Thymus (tissue), 14 donors: ENCODE measurements around the gene IER5L. TPM values are rescaled to one million over a fixed set of nuclear protein-coding genes. Genes with fewer than 3 reads are reported as not detected.

ENCODE experiments used
- DNase-seq, 9 donors: peaks; one replicate each; pipeline ENCODE4 v3.0.0-alpha.2; 2013; ENCODE audit warnings: low spot score in 9 of 9, low read depth in 6 of 9, missing footprints in 1 of 9
- H3K27ac ChIP-seq, 2 donors: one replicate each; pipeline ENCODE4 v1.5.1; 2013; ENCODE audit warnings: control low read depth in 1 of 2, low read depth in 1 of 2, low read length in 1 of 2, mild to moderate bottlenecking in 1 of 2, moderate library complexity in 1 of 2
- H3K27me3 ChIP-seq, 2 donors: one replicate each; pipeline ENCODE4 v1.5.1; 2013; ENCODE audit warnings: low read length in 1 of 2; ENCODE audit not compliant: control insufficient read depth in 2 of 2, insufficient read depth in 1 of 2
- H3K36me3 ChIP-seq, 2 donors: one replicate each; pipeline ENCODE4 v1.5.1; 2013; ENCODE audit warnings: low read length in 1 of 2, mild to moderate bottlenecking in 1 of 2, moderate library complexity in 1 of 2; ENCODE audit not compliant: control insufficient read depth in 2 of 2, insufficient read depth in 2 of 2
- H3K4me1 ChIP-seq, 2 donors: one replicate each; pipeline ENCODE4 v1.5.1; 2013; ENCODE audit warnings: low read length in 2 of 2; ENCODE audit not compliant: control insufficient read depth in 2 of 2, insufficient read depth in 2 of 2
- H3K4me3 ChIP-seq, 2 donors: one replicate each; pipeline ENCODE4 v1.5.1; 2013; ENCODE audit warnings: low read length in 2 of 2, control low read depth in 1 of 2, mild to moderate bottlenecking in 1 of 2
- H3K9me3 ChIP-seq, 2 donors: one replicate each; pipeline ENCODE4 v1.5.1; 2013; ENCODE audit warnings: low read length in 1 of 2, mild to moderate bottlenecking in 1 of 2; ENCODE audit not compliant: control insufficient read depth in 2 of 2, insufficient read depth in 1 of 2
- WGBS: extraction: QIAGEN DNeasy Blood & Tissue Kit; methylation state at CpG from one replicate; pipeline ENCODE4 v1.1.7; 2013; 5-methylcytosine and 5-hydroxymethylcytosine counted together
- long read RNA-seq, 10 donors: transcript quantifications; one replicate each; lab custom pipeline, GENCODE V29; 2026
- polyA plus RNA-seq: library from polyadenylated mRNA; stranded (reverse); fragments of 200-250 nt; gene quantifications from one replicate; pipeline ENCODE4 v1.2.3, GENCODE V29; 2013
- total RNA-seq: library from RNA; stranded (reverse); fragments of 120-200 nt; gene quantifications from one replicate; pipeline ENCODE4 v1.2.4, GENCODE V29; 2013
- donor health status: healthy.

The IER5L gene
- total RNA-seq (4.2 TPM), polyA plus RNA-seq (13.7 TPM)
- long read RNA-seq, donor 1: 0 reads
- long read RNA-seq, donor 2: 0 reads
- long read RNA-seq, donor 3, transcript IER5L-201 (1 exons, 2,711 nt): major isoform, 11 of 11 reads
- long read RNA-seq, donor 3, partial matches to known transcripts: 0 of 11 reads
- long read RNA-seq, donor 3, other reads (novel, unspliced or antisense): 0 of 11 reads
- long read RNA-seq, donor 4, transcript IER5L-201 (1 exons, 2,711 nt): major isoform, 5 of 5 reads
- long read RNA-seq, donor 4, partial matches to known transcripts: 0 of 5 reads
- long read RNA-seq, donor 4, other reads (novel, unspliced or antisense): 0 of 5 reads
- long read RNA-seq, donor 5, transcript IER5L-201 (1 exons, 2,711 nt): major isoform, 33 of 33 reads
- long read RNA-seq, donor 5, partial matches to known transcripts: 0 of 33 reads
- long read RNA-seq, donor 5, other reads (novel, unspliced or antisense): 0 of 33 reads
- long read RNA-seq, donor 6, transcript IER5L-201 (1 exons, 2,711 nt): major isoform, 5 of 5 reads
- long read RNA-seq, donor 6, partial matches to known transcripts: 0 of 5 reads
- long read RNA-seq, donor 6, other reads (novel, unspliced or antisense): 0 of 5 reads
- long read RNA-seq, donor 7, transcript IER5L-201 (1 exons, 2,711 nt): major isoform, 10 of 10 reads
- long read RNA-seq, donor 7, partial matches to known transcripts: 0 of 10 reads
- long read RNA-seq, donor 7, other reads (novel, unspliced or antisense): 0 of 10 reads
- long read RNA-seq, donor 8, transcript IER5L-201 (1 exons, 2,711 nt): major isoform, 10 of 10 reads
- long read RNA-seq, donor 8, partial matches to known transcripts: 0 of 10 reads
- long read RNA-seq, donor 8, other reads (novel, unspliced or antisense): 0 of 10 reads
- long read RNA-seq, donor 9, transcript IER5L-201 (1 exons, 2,711 nt): major isoform, 6 of 6 reads
- long read RNA-seq, donor 9, partial matches to known transcripts: 0 of 6 reads
- long read RNA-seq, donor 9, other reads (novel, unspliced or antisense): 0 of 6 reads
- long read RNA-seq, donor 10, transcript IER5L-201 (1 exons, 2,711 nt): major isoform, 8 of 8 reads
- long read RNA-seq, donor 10, partial matches to known transcripts: 0 of 8 reads
- long read RNA-seq, donor 10, other reads (novel, unspliced or antisense): 0 of 8 reads

GRCh38 chr9:129177791-129178567 is at the start of gene IER5L:
Gene IER5L, minus strand, starts transcription at chr9:129178261. Its CDS starts 209 bp downstream, at chr9:129178052.
- Histone ChIP-seq H3K4me3 (peak within 1 kb of the TSS; percentile 56 to 73), H3K9me3 (peaks cover 0 to 17% of the 10 kb centered on the region in 2 donors), H3K27me3 (peaks cover 38 to 74% of the 10 kb centered on the region in 2 donors), H3K36me3 (no peaks in the 10 kb centered on the region), H3K4me1 (peaks cover 24 to 51% of the 10 kb centered on the region in 2 donors), H3K27ac (peak within 1 kb of the TSS; percentile 1 to 85)
- WGBS: under 1% methylated on average over 90 of the region's 90 CpGs
- DNase-seq: peak; percentile 76 to 96 (median 90)

GRCh38 chr9:129227843-129228189 is 49.8 kb upstream of the IER5L start:
- Histone ChIP-seq H3K4me3 (no peak overlapping the region), H3K36me3 (no peaks in the 10 kb centered on the region), H3K27me3 (no peaks in the 10 kb centered on the region), H3K9me3 (no peaks in the 10 kb centered on the region), H3K27ac (no peak overlapping the region), H3K4me1 (peaks cover 9 to 30% of the 10 kb centered on the region in 2 donors)
- WGBS: 95% methylated on average over 10 of the region's 10 CpGs
- no peak for DNase-seq

GRCh38 chr9:129225815-129226214 is 47.8 kb upstream of the IER5L start:
- Histone ChIP-seq H3K9me3 (no peaks in the 10 kb centered on the region), H3K36me3 (no peaks in the 10 kb centered on the region), H3K4me1 (peaks cover 13 to 37% of the 10 kb centered on the region in 2 donors), H3K4me3 (no peak overlapping the region), H3K27me3 (no peaks in the 10 kb centered on the region), H3K27ac (no peak overlapping the region)
- 2% methylated on average over 12 of the region's 12 CpGs for WGBS
- DNase-seq: peak in 2 of 9 donors; percentile 40 to 68

GRCh38 chr9:129225490-129225778 is 47.4 kb upstream of the IER5L start:
- no peak for DNase-seq
- Histone ChIP-seq H3K36me3 (no peaks in the 10 kb centered on the region), H3K27ac (no peak overlapping the region), H3K4me3 (no peak overlapping the region), H3K9me3 (no peaks in the 10 kb centered on the region), H3K27me3 (no peaks in the 10 kb centered on the region), H3K4me1 (peaks cover 15 to 38% of the 10 kb centered on the region in 2 donors)
- 96% methylated on average over 3 of the region's 3 CpGs for WGBS

- 95% methylated on average over 17 of the region's 17 CpGs for WGBS
- H3K27me3 ChIP-seq: no peaks in the 10 kb centered on the region
- no peak for DNase-seq
These were observed 46.8 kb upstream of the IER5L start for GRCh38 chr9:129224618-129225489.

GRCh38 chr9:129223551-129224208 is 45.6 kb upstream of the IER5L start:
- no peak for DNase-seq
- no peaks in the 10 kb centered on the region for H3K36me3 ChIP-seq
- H3K9me3 ChIP-seq: no peaks in the 10 kb centered on the region
- no peaks in the 10 kb centered on the region for H3K27me3 ChIP-seq
- peaks cover 15 to 37% of the 10 kb centered on the region in 2 donors for H3K4me1 ChIP-seq
- WGBS: 97% methylated on average over 15 of the region's 15 CpGs
- no peak overlapping the region for H3K4me3 ChIP-seq
- no peak overlapping the region for H3K27ac ChIP-seq

More at GRCh38 chr9:129224618-129225489, 46.8 kb upstream of the IER5L start:
- Histone ChIP-seq H3K27ac (peak overlapping the region in 1 of 2 donors; percentile 11), H3K4me3 (no peak overlapping the region), H3K36me3 (no peaks in the 10 kb centered on the region), H3K9me3 (no peaks in the 10 kb centered on the region), H3K4me1 (peaks cover 15 to 36% of the 10 kb centered on the region in 2 donors)

GRCh38 chr9:129222819-129223218 is 44.8 kb upstream of the IER5L start:
- 98% methylated on average over 13 of the region's 13 CpGs for whole genome bisulfite sequencing

More at GRCh38 chr9:129222819-129223218, 44.8 kb upstream of the IER5L start:
- Histone ChIP-seq H3K9me3 (no peaks in the 10 kb centered on the region), H3K4me1 (peaks cover 20 to 46% of the 10 kb centered on the region in 2 donors), H3K4me3 (no peak overlapping the region), H3K27ac (no peak overlapping the region), H3K36me3 (no peaks in the 10 kb centered on the region), H3K27me3 (no peaks in the 10 kb centered on the region)
- no peak for DNase-seq
